ENCODE measurements around the gene DYNC1LI2. TPM values are rescaled to one million over a fixed set of nuclear protein-coding genes. Genes with fewer than 3 reads are reported as not detected.

The DYNC1LI2 gene
- total RNA-seq, 1 experiment from 2014 or later, result 94.2 TPM

GRCh38 chr16:66728804-66729203 lies 22.6 kb downstream of the DYNC1LI2 start:
- Histone ChIP-seq H3K56ac (ENCODE audit: insufficient read length, low read depth, low read length) (no peak overlapping the region), H3K18ac (ENCODE audit: insufficient read length, low read depth, low read length) (no peak overlapping the region), H3K4me2 (ENCODE audit: insufficient read depth, insufficient read length, low read length) (no peak overlapping the region), H3K4ac (ENCODE audit: low read depth, low read length) (no peak overlapping the region), H2AFZ (ENCODE audit: low read length) (no peak overlapping the region), H2BK5ac (ENCODE audit: insufficient read length, low read length) (no peak overlapping the region), H3K9me3 (ENCODE audit: control insufficient read depth, low read depth, low read length) (no peaks in the 10 kb centered on the region), H2BK12ac (ENCODE audit: insufficient read length, low read depth, low read length) (no peak overlapping the region), H2AK5ac (ENCODE audit: insufficient read length, low read length) (no peak overlapping the region), H3K14ac (ENCODE audit: insufficient read depth, low read length) (no peak overlapping the region), H2BK120ac (ENCODE audit: low read depth, low read length, poor library complexity, severe bottlenecking) (no peak overlapping the region), H3K27ac (ENCODE audit: insufficient read length, low read depth, low read length) (peak overlapping the region; percentile 21), H4K91ac (ENCODE audit: insufficient read length, low read depth, low read length) (no peak overlapping the region), H4K8ac (replicated peaks; ENCODE audit: insufficient read length, low read depth, low read length) (no peak overlapping the region), H2BK15ac (ENCODE audit: low read depth, low read length) (no peak overlapping the region), H3K27me3 (ENCODE audit: insufficient read depth, low read length) (no peaks in the 10 kb centered on the region), H3K23me2 (ENCODE audit: insufficient read length, low read depth, low read length, poor library complexity, severe bottlenecking) (no peaks in the 10 kb centered on the region), H3K4me1 (ENCODE audit: insufficient read depth, low read length) (peaks cover 11% of the 10 kb centered on the region), H3K79me2 (ENCODE audit: insufficient read depth, low read length) (no peaks in the 10 kb centered on the region), H3T11ph (ENCODE audit: low read length) (no peak overlapping the region), H2BK20ac (ENCODE audit: low read depth, low read length, poor library complexity, severe bottlenecking) (no peak overlapping the region), H4K20me1 (ENCODE audit: control insufficient read depth, insufficient read depth, insufficient read length) (no peaks in the 10 kb centered on the region), H3K23ac (ENCODE audit: insufficient read length, low read depth, low read length) (no peak overlapping the region), H3K79me1 (ENCODE audit: insufficient read depth, low read depth, low read length, poor library complexity, severe bottlenecking) (no peaks in the 10 kb centered on the region), H4K5ac (ENCODE audit: insufficient read length, low read depth, low read length) (no peak overlapping the region), H3K9ac (ENCODE audit: extremely low read depth, insufficient read length, low read length) (no peak overlapping the region)
- Mint-ChIP-seq H3K4me3 (peak overlapping the region in 1 of 2 experiments; percentile 3; a peak in 2 of 5 replicates), H3K4me1 (peaks cover 34 to 39% of the 10 kb centered on the region in 2 experiments), H3K9me3 (no peaks in the 10 kb centered on the region), H3K27me3 (ENCODE audit: low read depth) (no peaks in the 10 kb centered on the region), H3K27ac (peak overlapping the region; percentile 24 to 96 (median 33); a peak in 6 of 7 replicates), H3K36me3 (ENCODE audit: insufficient read depth in 1 of 3, low read depth in 3 of 3) (peaks cover 56 to 93% (median 92%) of the 10 kb centered on the region in 3 experiments)
- no peak for TF ChIP-seq CTCF (conservative IDR thresholded peaks at IDR 0.05)
- DNase-seq, result no peak
- no CpG with 5 or more reads among the region's 4 CpGs for WGBS (ENCODE audit: extremely low coverage, insufficient read length, low lambda C conversion rate)
